IPS-18c (cell line): ENCODE measurements around the gene RASAL2.

ENCODE experiments used
- H3K4me3 ChIP-seq: 2 replicates; pipeline ENCODE4 v1.7.0; 2013; ENCODE audit warnings: low read depth, mild to moderate bottlenecking, low read length, moderate library complexity; ENCODE audit not compliant: insufficient read depth
- H3K9me3 ChIP-seq: one replicate; pipeline ENCODE4 v1.6.1; 2013; ENCODE audit warnings: mild to moderate bottlenecking, low read length, moderate library complexity; ENCODE audit not compliant: control insufficient read depth, insufficient read depth

The RASAL2 gene

GRCh38 chr1:178407215-178407614, 313.3 kb downstream of the RASAL2 start:
- H3K4me3 ChIP-seq = no peak overlapping the region
- no peaks in the 10 kb centered on the region for H3K9me3 ChIP-seq

GRCh38 chr1:178407655-178408054, 313.8 kb downstream of the RASAL2 start:
- no peak overlapping the region for H3K4me3 ChIP-seq
- H3K9me3 ChIP-seq = no peaks in the 10 kb centered on the region

- Histone ChIP-seq H3K9me3 (no peaks in the 10 kb centered on the region), H3K4me3 (no peak overlapping the region)
Observed at GRCh38 chr1:178408871-178409270, 315.0 kb downstream of the RASAL2 start.

- no peaks in the 10 kb centered on the region for H3K9me3 ChIP-seq
- H3K4me3 ChIP-seq = no peak overlapping the region
Observed at GRCh38 chr1:178409541-178409940, 315.6 kb downstream of the RASAL2 start.

- Histone ChIP-seq H3K4me3 (no peak overlapping the region), H3K9me3 (no peaks in the 10 kb centered on the region)
Observed at GRCh38 chr1:178411756-178412399, 318.0 kb downstream of the RASAL2 start.

GRCh38 chr1:178412400-178412770, 318.5 kb downstream of the RASAL2 start:
- H3K4me3 ChIP-seq = no peak overlapping the region

GRCh38 chr1:178417858-178418257, 324.0 kb downstream of the RASAL2 start:
- H3K4me3 ChIP-seq = no peak overlapping the region
- H3K9me3 ChIP-seq = no peaks in the 10 kb centered on the region

More at GRCh38 chr1:178412400-178412770, 318.5 kb downstream of the RASAL2 start:
- H3K9me3 ChIP-seq = no peaks in the 10 kb centered on the region

- Histone ChIP-seq H3K9me3 (no peaks in the 10 kb centered on the region), H3K4me3 (no peak overlapping the region)
Observed at GRCh38 chr1:178418284-178418955, 324.5 kb downstream of the RASAL2 start.

GRCh38 chr1:178434360-178434759, 340.5 kb downstream of the RASAL2 start:
- Histone ChIP-seq H3K9me3 (no peaks in the 10 kb centered on the region), H3K4me3 (no peak overlapping the region)

- no peaks in the 10 kb centered on the region for H3K9me3 ChIP-seq
- no peak overlapping the region for H3K4me3 ChIP-seq
Observed at GRCh38 chr1:178434899-178435435, 341.1 kb downstream of the RASAL2 start.

GRCh38 chr1:178436899-178437298, 343.0 kb downstream of the RASAL2 start:
- H3K9me3 ChIP-seq = no peaks in the 10 kb centered on the region
- no peak overlapping the region for H3K4me3 ChIP-seq

- Histone ChIP-seq H3K4me3 (no peak overlapping the region), H3K9me3 (no peaks in the 10 kb centered on the region)
Observed at GRCh38 chr1:178438432-178438831, 344.5 kb downstream of the RASAL2 start.

GRCh38 chr1:178442925-178443324, 349.0 kb downstream of the RASAL2 start:
- no peak overlapping the region for H3K4me3 ChIP-seq
- H3K9me3 ChIP-seq = no peaks in the 10 kb centered on the region

GRCh38 chr1:178450871-178451270, 357.0 kb downstream of the RASAL2 start:
- Histone ChIP-seq H3K4me3 (no peak overlapping the region), H3K9me3 (no peaks in the 10 kb centered on the region)

- no peaks in the 10 kb centered on the region for H3K9me3 ChIP-seq
- no peak overlapping the region for H3K4me3 ChIP-seq
Observed at GRCh38 chr1:178451529-178451928, 357.6 kb downstream of the RASAL2 start.

GRCh38 chr1:178452013-178452412, 358.1 kb downstream of the RASAL2 start:
- no peak overlapping the region for H3K4me3 ChIP-seq
- no peaks in the 10 kb centered on the region for H3K9me3 ChIP-seq

GRCh38 chr1:178456472-178456871, 362.6 kb downstream of the RASAL2 start:
- Histone ChIP-seq H3K9me3 (peaks cover 2% of the 10 kb centered on the region), H3K4me3 (no peak overlapping the region)

- Histone ChIP-seq H3K9me3 (peaks cover 2% of the 10 kb centered on the region), H3K4me3 (no peak overlapping the region)
Observed at GRCh38 chr1:178457651-178458050, 363.7 kb downstream of the RASAL2 start.
